NCI-H345 treated with DMSO at 0.1 percent for 48 hours (cell line): ENCODE data around the gene GLB1L2.

Source experiments
- DNase-seq: peaks from one replicate; lab custom pipeline; 2025; ENCODE audit not compliant: unreplicated experiment; lab: John Stamatoyannopoulos, UW

GLB1L2 gene

GRCh38 chr11:134346101-134346975, 14.6 kb downstream of the GLB1L2 start:
- DNase-seq = no peak

GRCh38 chr11:134346976-134347350, 15.2 kb downstream of the GLB1L2 start:
- no peak for DNase-seq

GRCh38 chr11:134347441-134347840, 15.7 kb downstream of the GLB1L2 start:
- DNase-seq = no peak

- DNase-seq = no peak
Observed at GRCh38 chr11:134349109-134349801, 17.5 kb downstream of the GLB1L2 start.

GRCh38 chr11:134349802-134350355, 18.1 kb downstream of the GLB1L2 start:
- no peak for DNase-seq

GRCh38 chr11:134350381-134350780, 18.6 kb downstream of the GLB1L2 start:
- DNase-seq = no peak

GRCh38 chr11:134352111-134352510, 20.3 kb downstream of the GLB1L2 start:
- DNase-seq = no peak

- no peak for DNase-seq
Observed at GRCh38 chr11:134355136-134355535, 23.3 kb downstream of the GLB1L2 start.

- DNase-seq = no peak
Observed at GRCh38 chr11:134355656-134356055, 23.9 kb downstream of the GLB1L2 start.

- DNase-seq = no peak
Observed at GRCh38 chr11:134356656-134357544, 25.1 kb downstream of the GLB1L2 start.

GRCh38 chr11:134357545-134357839, 25.7 kb downstream of the GLB1L2 start:
- DNase-seq = no peak

GRCh38 chr11:134358165-134358855, 26.5 kb downstream of the GLB1L2 start:
- no peak for DNase-seq

- DNase-seq = no peak
Observed at GRCh38 chr11:134358856-134359490, 27.2 kb downstream of the GLB1L2 start.

GRCh38 chr11:134359646-134360045, 27.9 kb downstream of the GLB1L2 start:
- DNase-seq = no peak

GRCh38 chr11:134360050-134360835, 28.5 kb downstream of the GLB1L2 start:
- no peak for DNase-seq

GRCh38 chr11:134361661-134362060, 29.9 kb downstream of the GLB1L2 start:
- DNase-seq = no peak

- DNase-seq = no peak
Observed at GRCh38 chr11:134362192-134362901, 30.6 kb downstream of the GLB1L2 start.

- DNase-seq = no peak
Observed at GRCh38 chr11:134363161-134363560, 31.4 kb downstream of the GLB1L2 start.

- DNase-seq = no peak
Observed at GRCh38 chr11:134363592-134363991, 31.8 kb downstream of the GLB1L2 start.
